Measurements from ENCODE around the gene ARMC3.

ARMC3 gene

GRCh38 chr10:23038172-23038571, 110.3 kb downstream of the ARMC3 start:
- DNase-seq (ENCODE audit: extremely low read depth, low read depth), result no peak
- no peak for TF ChIP-seq CTCF (IDR thresholded peaks at IDR 0.05; ENCODE audit: low read depth, low read length, missing control alignments)

GRCh38 chr10:23040002-23040401, 112.1 kb downstream of the ARMC3 start:
- TF ChIP-seq CTCF (IDR thresholded peaks at IDR 0.05; ENCODE audit: low read depth, low read length, missing control alignments), result no peak
- H3K4me3 ChIP-seq (replicated peaks; ENCODE audit: low read depth, low read length), result no peak overlapping the region
- no peak for DNase-seq (ENCODE audit: extremely low read depth, low read depth)

More at GRCh38 chr10:23038172-23038571, 110.3 kb downstream of the ARMC3 start:
- H3K4me3 ChIP-seq (replicated peaks; ENCODE audit: low read depth, low read length), result no peak overlapping the region

- no peak overlapping the region for H3K4me3 ChIP-seq (replicated peaks; ENCODE audit: low read depth, low read length)
- no peak for DNase-seq (ENCODE audit: extremely low read depth, low read depth)
- TF ChIP-seq CTCF (IDR thresholded peaks at IDR 0.05; ENCODE audit: low read depth, low read length, missing control alignments), result no peak
These were observed 118.2 kb downstream of the ARMC3 start for GRCh38 chr10:23046027-23046426.

DNA sequence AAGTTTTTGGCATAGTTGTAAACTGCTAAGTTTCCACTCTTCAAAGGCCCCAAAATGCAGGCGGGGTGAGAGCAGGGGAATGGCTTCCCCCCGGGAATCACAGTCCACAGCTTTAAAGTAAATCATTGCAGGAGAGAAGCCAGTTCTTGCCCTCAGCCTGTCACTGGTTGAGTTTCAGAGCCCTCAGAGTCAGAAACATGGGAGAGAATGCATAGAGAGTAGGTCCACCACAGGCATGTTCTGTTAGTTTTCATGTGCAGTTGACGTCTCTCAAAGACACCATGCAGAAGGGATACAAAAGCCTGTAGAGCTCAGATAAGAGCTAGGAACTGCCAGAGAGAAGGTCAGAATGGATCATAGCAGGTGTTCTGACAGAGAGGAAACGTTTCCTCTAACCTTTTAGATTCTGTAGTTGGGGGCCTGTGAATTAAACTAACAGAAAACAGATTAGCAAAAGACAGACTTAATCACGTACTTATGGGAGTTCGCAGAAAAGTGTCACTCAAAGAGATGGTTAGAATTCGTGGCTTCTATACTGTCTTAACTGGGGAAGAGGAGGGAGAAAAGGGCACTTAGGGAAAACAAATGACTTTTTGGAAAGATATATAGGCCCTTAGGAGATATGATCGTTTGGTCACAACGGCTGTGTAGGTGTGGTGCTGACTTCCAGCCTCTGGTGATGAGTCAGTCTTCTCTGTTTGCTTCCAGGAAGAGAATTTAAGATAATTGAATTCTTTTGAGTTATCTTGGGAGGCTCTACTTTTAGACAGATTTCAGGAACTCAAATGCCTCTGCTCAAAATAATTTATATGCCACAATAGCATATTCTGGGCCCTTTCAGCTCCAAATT, 119.6 kb downstream of the ARMC3 start:
- no peak overlapping the region for H3K4me3 ChIP-seq (replicated peaks; ENCODE audit: low read depth, low read length)
- no peak for TF ChIP-seq CTCF (IDR thresholded peaks at IDR 0.05; ENCODE audit: low read depth, low read length, missing control alignments)
- no peak for DNase-seq (ENCODE audit: extremely low read depth, low read depth)

DNA sequence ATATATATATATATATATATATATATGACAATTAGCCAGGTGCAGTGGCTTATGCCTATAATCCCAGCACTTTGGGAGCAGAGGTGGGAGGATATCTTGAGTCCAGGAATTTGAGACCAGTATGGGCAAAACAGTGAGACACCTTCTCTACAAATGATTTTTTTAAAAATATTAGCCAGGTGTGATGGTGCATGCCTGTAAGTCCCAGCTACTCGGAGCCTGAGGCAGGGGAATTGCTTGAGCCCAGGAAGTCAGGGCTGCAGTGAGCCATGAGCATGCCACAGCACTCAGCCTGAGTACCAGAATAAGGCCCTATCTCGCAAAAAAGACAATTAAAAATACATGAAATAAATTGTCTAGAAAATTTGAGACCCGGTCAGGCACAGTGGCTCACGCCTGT, 120.3 kb downstream of the ARMC3 start:
- no peak for DNase-seq (ENCODE audit: extremely low read depth, low read depth)
- H3K4me3 ChIP-seq (replicated peaks; ENCODE audit: low read depth, low read length), result no peak overlapping the region
- no peak for TF ChIP-seq CTCF (IDR thresholded peaks at IDR 0.05; ENCODE audit: low read depth, low read length, missing control alignments)

DNA sequence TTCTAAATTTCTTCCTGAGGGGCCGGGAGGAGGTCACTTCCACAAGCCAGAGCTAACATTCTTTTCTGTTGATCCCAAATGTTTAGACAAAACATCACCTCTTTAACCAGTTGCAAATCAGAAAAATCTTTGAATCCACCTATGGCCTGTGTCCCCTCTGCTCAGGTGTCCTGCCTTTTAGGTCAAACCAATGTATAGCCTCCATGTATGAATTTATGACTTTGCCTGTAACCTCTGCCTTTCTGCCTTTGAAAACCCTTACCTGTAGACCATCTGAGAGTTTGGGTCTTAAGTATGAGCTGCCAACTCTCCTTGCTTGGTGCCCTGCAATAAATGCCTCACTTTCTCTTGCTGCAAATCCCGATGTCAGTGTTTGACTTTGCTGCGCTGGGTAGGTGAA, 123.4 kb downstream of the ARMC3 start:
- H3K4me3 ChIP-seq (replicated peaks; ENCODE audit: low read depth, low read length), result no peak overlapping the region
- no peak for TF ChIP-seq CTCF (IDR thresholded peaks at IDR 0.05; ENCODE audit: low read depth, low read length, missing control alignments)
- DNase-seq (ENCODE audit: extremely low read depth, low read depth), result no peak
